ENCODE data around the gene GPX3. TPM values are rescaled to one million over a fixed set of nuclear protein-coding genes. Genes with fewer than 3 reads are reported as not detected.

GPX3 gene
- total RNA-seq, 2 donors from 2014 or later, result not detected

DNA sequence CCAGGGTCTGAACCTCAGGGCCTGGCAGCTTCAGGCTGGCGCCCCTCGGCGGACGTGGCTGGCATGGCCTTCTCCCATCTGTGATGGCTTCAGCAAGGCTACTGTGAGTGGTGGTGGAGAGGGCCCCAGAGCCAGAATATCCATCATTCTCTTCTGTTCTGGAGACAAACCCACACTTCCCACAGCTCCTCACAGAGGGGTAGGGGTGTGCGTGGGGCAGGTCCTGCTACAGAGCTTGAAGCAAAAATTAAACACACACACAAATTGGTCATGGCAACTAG is 9.6 kb downstream of the GPX3 start:
- Mint-ChIP-seq H3K4me1 (ENCODE audit: low read depth) (no peaks in the 10 kb centered on the region), H3K36me3 (ENCODE audit: insufficient read depth in 2 of 2) (peaks cover 16 to 34% of the 10 kb centered on the region in 2 donors), H3K4me3 (no peak overlapping the region), H3K27ac (no peak overlapping the region), H3K27me3 (ENCODE audit: low read depth) (no peaks in the 10 kb centered on the region), H3K9me3 (no peaks in the 10 kb centered on the region)
- ATAC-seq (replicated peaks in 1 of 2) (no peak), DNase-seq (no peak)

DNA sequence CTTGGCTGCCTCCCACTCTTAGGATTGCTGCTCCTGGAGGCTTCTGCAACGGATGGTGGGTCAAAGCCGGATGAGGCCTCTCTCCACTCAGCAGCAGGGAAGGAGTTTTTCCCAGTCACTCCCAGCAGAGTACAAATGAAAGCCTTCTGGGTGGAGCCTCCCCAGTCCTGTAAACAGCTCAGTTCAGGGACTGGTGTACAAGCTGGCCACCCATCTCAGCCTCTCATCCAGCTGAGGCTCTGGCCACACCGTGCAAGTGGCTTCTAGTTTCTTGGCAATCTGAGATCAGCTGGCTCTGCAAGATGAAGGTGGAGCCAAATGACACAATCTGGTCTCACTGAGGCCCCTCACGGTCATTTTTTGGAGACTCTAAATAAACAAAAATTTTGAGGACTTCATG is 10.0 kb downstream of the GPX3 start:
- Mint-ChIP-seq H3K4me3 (no peak overlapping the region), H3K4me1 (ENCODE audit: low read depth) (no peaks in the 10 kb centered on the region), H3K9me3 (no peaks in the 10 kb centered on the region), H3K36me3 (ENCODE audit: insufficient read depth in 2 of 2) (peaks cover 14 to 34% of the 10 kb centered on the region in 2 donors), H3K27me3 (ENCODE audit: low read depth) (no peaks in the 10 kb centered on the region), H3K27ac (no peak overlapping the region)
- DNase-seq (no peak), ATAC-seq (replicated peaks in 1 of 2) (no peak)

DNA sequence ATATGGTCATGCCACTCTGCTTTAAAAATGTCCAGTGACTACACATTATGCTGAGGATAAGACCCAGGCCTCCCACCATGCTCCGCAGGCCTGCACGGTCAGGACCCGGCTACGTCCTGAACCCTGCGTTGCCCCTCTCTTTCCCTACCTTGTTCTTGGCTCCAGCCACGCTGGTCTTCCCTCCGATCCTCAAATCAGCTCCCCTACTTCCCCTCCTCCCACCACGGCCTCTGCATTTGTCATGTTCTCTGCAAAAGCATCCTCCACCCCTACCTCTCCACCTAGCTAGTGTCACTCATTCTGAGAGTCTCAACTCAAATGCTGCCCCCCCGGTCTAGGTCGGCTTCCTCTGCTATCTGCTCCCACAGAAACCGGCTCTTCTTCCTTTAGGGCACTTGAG is 11.2 kb downstream of the GPX3 start:
- no peak overlapping the region for H3K4me3 Mint-ChIP-seq
- no peak overlapping the region for H3K27ac Mint-ChIP-seq
- DNase-seq (no peak), ATAC-seq (replicated peaks in 1 of 2) (no peak)
- peaks cover 14 to 37% of the 10 kb centered on the region in 2 donors for H3K36me3 Mint-ChIP-seq (ENCODE audit: insufficient read depth in 2 of 2)
- H3K9me3 Mint-ChIP-seq, result no peaks in the 10 kb centered on the region
- no peaks in the 10 kb centered on the region for H3K27me3 Mint-ChIP-seq (ENCODE audit: low read depth)
- H3K4me1 Mint-ChIP-seq (ENCODE audit: low read depth), result no peaks in the 10 kb centered on the region

DNA sequence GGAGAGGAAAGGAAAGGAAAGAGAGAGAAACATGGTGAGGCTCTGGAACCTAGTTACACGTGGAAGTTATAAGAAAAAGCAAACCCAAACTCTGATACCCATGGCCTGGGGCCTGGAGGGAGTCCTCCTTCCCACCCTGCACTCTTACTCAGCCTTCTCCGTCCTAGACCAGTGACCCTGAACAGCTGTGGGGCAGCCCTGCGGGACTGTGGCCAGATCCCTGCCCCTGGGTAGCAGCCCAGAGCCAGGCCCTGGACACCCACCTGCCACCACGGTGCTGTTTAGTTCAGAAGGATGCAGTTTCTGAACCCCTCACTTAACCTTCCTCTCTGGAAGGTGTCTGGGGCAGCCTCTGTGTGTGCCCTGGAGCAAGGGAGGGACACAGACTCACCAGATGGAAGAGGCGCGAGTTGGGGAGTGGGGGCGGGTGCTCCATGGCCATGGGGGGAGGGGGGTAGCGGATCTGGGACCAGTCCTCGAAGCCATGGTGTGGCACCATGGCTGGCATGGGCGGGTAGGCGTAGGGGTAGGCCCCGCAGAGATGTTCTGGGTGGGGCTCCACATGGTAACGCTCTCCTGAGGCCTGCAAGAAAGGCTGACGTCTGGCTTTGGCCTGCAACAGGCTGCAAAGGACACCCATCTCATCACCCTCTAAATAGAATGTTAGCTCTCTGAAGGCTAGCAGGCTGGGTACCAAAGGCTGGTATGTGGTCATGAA is 13.0 kb downstream of the GPX3 start:
- ATAC-seq (replicated peaks in 1 of 2) (no peak), DNase-seq (no peak)
- Mint-ChIP-seq H3K4me3 (no peak overlapping the region), H3K4me1 (ENCODE audit: low read depth) (peaks cover under 1% of the 10 kb centered on the region), H3K36me3 (ENCODE audit: insufficient read depth in 2 of 2) (peaks cover 19 to 47% of the 10 kb centered on the region in 2 donors), H3K27me3 (ENCODE audit: low read depth) (no peaks in the 10 kb centered on the region), H3K27ac (no peak overlapping the region), H3K9me3 (no peaks in the 10 kb centered on the region)

DNA sequence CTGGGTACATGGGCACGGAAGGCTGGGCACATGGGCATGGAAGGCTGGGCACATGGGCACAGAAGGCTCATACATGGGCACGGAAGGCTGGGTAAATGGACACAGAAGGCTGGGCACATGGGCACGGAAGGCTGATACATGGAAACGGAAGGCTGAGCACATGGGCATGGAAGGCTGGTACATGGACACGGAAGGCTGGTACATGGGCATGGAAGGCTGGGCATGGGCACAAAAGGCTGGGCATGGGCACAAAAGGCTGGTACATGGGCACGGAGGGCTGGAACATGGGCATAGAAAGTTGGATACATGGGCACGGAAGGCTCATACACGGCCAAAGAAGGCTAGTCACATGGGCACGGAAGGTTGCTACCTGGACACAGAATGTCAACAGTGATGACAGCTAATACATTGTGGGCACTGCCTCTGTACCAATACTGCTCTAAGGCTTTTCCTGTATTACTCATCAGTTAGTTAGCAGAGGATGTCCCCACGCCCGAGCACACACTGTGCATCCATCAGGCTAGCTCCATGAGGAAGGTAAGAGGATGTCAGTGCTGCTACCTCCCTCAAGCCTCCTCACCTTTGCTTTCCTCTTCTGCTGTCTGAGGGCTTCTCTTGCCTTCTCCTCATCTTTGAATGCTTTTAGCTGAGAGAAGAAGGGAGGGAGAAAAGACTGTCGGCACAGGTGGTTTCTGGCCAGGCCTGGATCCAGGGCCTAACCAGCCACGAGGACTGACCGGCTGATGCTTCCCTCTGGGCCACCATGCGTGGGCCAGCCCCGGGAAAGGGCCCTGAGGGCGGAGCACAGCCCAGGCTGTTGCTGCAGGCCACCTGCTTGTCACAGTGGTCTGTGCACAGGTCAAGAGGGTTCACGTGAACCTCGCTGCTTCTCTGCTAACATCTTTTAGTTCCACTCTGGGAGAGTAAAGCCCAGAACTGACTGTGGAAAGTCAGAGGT is 14.3 kb downstream of the GPX3 start:
- Mint-ChIP-seq H3K4me1 (ENCODE audit: low read depth) (peaks cover 10% of the 10 kb centered on the region), H3K36me3 (ENCODE audit: insufficient read depth in 2 of 2) (peaks cover 23 to 51% of the 10 kb centered on the region in 2 donors), H3K27ac (peak overlapping the region; percentile 51), H3K27me3 (ENCODE audit: low read depth) (no peaks in the 10 kb centered on the region), H3K9me3 (no peaks in the 10 kb centered on the region), H3K4me3 (no peak overlapping the region)
- ATAC-seq (replicated peaks in 1 of 2) (no peak), DNase-seq (no peak)

DNA sequence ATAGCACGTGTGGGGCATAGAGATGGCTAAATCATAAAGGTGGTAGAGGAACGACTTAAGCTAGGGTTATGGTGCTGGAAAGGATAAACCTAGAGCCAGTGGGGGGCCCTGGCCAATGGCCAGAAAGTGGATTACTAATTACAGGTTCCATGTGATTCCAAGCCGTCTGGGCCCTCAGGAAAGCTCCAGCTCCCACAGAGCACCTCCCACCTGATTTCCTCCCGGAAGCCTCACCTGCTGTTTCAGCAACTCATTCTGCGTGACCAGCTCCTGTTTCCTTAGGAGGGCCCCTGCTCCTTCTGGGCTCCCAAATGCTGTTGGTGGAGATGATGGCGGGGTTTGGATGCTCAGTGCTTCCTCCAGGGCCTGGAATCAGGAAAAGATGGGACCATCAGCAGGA is 16.2 kb downstream of the GPX3 start:
- Mint-ChIP-seq H3K27me3 (ENCODE audit: low read depth) (no peaks in the 10 kb centered on the region), H3K4me3 (no peak overlapping the region), H3K27ac (no peak overlapping the region), H3K9me3 (no peaks in the 10 kb centered on the region), H3K36me3 (ENCODE audit: insufficient read depth in 2 of 2) (peaks cover 25 to 46% of the 10 kb centered on the region in 2 donors), H3K4me1 (ENCODE audit: low read depth) (peaks cover 13% of the 10 kb centered on the region)
- DNase-seq (no peak), ATAC-seq (replicated peaks in 1 of 2) (no peak)

DNA sequence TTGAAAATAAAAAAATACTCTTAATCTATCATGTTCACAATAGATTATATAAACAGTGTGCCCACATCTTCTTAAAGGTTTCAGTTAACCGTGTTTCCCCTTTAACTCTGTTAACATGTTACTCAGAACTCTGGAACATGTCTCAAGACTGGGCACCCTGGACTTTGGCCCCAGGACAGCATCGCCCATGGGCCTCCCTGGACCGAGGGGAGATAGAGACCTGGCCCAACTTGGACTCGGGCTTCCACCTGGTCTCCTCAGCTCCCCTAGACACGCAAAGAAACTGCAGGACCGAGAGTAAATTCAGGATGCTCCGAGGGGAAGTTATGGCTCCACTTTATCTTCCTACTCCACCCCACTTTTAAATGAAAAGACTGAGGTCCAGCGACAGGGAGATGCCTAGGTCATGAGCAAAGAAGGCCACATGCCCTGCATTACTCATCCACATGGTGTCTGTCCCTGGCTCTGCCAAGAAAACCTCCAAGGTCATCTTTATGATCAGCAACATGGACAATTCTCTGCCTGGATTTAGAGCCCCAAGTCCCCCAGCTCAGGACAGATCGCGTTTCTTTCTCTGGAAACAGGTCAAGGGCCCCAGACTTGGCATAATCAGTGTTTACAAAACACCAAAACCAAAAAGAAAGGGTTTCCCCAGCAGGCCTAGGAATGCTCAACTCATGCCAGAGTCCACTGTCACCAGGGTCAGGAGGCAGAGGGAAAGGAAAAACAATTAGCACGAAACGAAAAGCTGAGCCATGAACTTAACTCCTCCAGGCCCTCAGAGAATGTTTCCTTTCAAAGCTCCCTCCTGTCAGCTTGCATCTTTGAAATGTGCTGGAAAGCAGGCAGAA is 17.4 kb downstream of the GPX3 start:
- no peak for ATAC-seq (replicated peaks in 1 of 2)
- Mint-ChIP-seq H3K27ac (peak overlapping the region; percentile 82), H3K4me3 (no peak overlapping the region), H3K4me1 (ENCODE audit: low read depth) (peaks cover 13% of the 10 kb centered on the region), H3K36me3 (ENCODE audit: insufficient read depth in 2 of 2) (peaks cover 24 to 38% of the 10 kb centered on the region in 2 donors), H3K27me3 (ENCODE audit: low read depth) (no peaks in the 10 kb centered on the region), H3K9me3 (no peaks in the 10 kb centered on the region)
- no peak for DNase-seq

DNA sequence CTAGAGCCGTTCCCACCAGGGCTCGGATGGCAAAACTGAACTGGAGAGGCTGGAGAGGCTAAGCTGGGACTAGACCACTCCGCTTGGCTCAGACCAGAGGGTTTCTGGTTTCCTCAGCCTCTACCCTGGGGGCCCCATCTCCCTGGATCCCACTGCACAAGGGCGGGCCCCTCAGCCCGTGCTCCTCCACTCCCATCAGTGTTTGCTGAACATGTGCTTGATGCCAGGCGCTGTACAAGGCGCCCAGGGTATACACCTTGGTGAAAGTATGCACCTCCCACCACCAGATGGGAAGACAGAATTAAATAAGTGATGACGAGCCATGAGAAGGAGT is 18.0 kb downstream of the GPX3 start:
- Mint-ChIP-seq H3K27me3 (ENCODE audit: low read depth) (no peaks in the 10 kb centered on the region), H3K4me1 (ENCODE audit: low read depth) (peaks cover 13% of the 10 kb centered on the region), H3K27ac (no peak overlapping the region), H3K9me3 (no peaks in the 10 kb centered on the region), H3K4me3 (no peak overlapping the region), H3K36me3 (ENCODE audit: insufficient read depth in 2 of 2) (peaks cover 26 to 35% of the 10 kb centered on the region in 2 donors)
- ATAC-seq (replicated peaks in 1 of 2) (peak in 1 of 2 donors; percentile 6), DNase-seq (no peak)

DNA sequence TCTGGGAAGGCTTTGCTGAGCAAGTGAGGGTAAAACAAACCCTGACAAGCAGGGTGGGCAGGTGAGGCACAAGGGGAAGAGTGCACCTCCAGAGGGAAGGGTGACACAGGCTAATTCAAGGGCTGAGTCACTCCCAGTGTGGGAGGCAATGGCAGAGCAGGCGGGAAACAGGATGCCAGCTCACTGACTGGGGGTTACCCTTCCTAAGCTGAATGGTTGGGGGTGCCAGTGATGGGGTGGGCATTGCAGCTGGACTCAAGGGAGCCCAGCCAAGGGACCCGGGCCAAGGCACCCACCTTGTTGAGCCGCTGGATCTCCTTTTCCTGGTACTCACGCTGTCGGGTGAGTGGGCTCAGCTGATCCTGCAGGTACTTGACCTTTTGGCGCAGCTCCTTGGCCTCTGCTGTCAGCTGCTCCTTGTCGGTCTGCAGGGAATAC is 18.4 kb downstream of the GPX3 start:
- peak in 1 of 2 donors; percentile 32 for DNase-seq
- ATAC-seq (replicated peaks in 1 of 2), result peak; percentile 72 to 74

DNA sequence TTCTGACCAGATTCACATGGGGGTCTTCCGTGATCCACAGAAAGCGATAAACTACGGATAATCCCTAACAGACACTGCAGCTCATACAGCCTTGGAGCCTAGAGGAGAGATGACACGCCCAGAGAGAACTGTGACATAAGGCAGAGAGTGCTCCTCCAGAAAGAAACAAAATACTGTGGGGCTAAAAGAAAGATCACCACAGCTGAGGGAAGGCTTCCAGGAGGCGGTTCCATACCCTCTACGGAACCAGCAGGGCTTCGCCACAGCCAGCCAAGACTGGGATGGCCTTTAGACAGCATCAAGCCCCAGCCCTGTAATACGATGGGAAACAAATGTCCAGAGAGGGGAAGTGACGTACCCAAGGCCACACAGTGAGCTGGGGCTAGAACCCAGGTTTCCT is 19.3 kb downstream of the GPX3 start:
- no peaks in the 10 kb centered on the region for H3K27me3 Mint-ChIP-seq (ENCODE audit: low read depth)
- peaks cover 13% of the 10 kb centered on the region for H3K4me1 Mint-ChIP-seq (ENCODE audit: low read depth)
- peaks cover 17 to 38% of the 10 kb centered on the region in 2 donors for H3K36me3 Mint-ChIP-seq (ENCODE audit: insufficient read depth in 2 of 2)
- H3K4me3 Mint-ChIP-seq, result no peak overlapping the region
- no peak for DNase-seq
- no peak overlapping the region for H3K27ac Mint-ChIP-seq
- no peaks in the 10 kb centered on the region for H3K9me3 Mint-ChIP-seq
- no peak for ATAC-seq (replicated peaks in 1 of 2)

More for the DNA sequence above, 18.4 kb downstream of the GPX3 start:
- H3K36me3 Mint-ChIP-seq (ENCODE audit: insufficient read depth in 2 of 2), result peaks cover 26 to 37% of the 10 kb centered on the region in 2 donors
- no peak overlapping the region for H3K27ac Mint-ChIP-seq
- no peak overlapping the region for H3K4me3 Mint-ChIP-seq
- no peaks in the 10 kb centered on the region for H3K9me3 Mint-ChIP-seq
- peaks cover 13% of the 10 kb centered on the region for H3K4me1 Mint-ChIP-seq (ENCODE audit: low read depth)
- no peaks in the 10 kb centered on the region for H3K27me3 Mint-ChIP-seq (ENCODE audit: low read depth)

DNA sequence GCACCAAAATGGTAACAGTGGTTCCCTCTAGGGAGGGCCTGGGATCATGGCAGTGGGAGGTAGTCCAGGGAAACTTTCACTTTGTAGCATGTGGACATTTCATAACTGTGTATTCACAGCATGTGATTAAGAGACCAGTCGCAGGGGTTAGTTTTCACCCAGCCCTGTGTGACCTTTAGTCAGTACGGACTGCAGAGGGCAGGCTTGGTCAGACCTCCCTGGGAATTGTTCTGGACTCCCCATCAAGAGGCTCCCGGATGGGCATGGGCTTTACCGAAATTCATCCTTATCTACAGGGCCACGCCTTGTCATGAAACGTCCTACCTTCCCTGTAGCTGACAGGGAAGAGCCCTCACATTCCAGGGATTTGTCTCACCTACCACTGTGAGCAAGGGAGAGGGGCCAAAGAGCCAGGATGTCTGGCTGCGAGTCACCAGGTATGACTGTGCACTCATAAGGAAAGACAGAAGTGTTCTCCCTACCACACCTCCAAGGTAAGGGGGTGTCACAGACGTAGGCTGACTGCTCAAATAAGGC is 19.9 kb downstream of the GPX3 start:
- Mint-ChIP-seq H3K27ac (no peak overlapping the region), H3K36me3 (ENCODE audit: insufficient read depth in 2 of 2) (peaks cover 16 to 36% of the 10 kb centered on the region in 2 donors), H3K4me1 (ENCODE audit: low read depth) (peaks cover 13% of the 10 kb centered on the region), H3K27me3 (ENCODE audit: low read depth) (no peaks in the 10 kb centered on the region), H3K9me3 (no peaks in the 10 kb centered on the region), H3K4me3 (no peak overlapping the region)
- peak in 1 of 2 donors; percentile 18 for ATAC-seq (replicated peaks in 1 of 2)
- no peak for DNase-seq

DNA sequence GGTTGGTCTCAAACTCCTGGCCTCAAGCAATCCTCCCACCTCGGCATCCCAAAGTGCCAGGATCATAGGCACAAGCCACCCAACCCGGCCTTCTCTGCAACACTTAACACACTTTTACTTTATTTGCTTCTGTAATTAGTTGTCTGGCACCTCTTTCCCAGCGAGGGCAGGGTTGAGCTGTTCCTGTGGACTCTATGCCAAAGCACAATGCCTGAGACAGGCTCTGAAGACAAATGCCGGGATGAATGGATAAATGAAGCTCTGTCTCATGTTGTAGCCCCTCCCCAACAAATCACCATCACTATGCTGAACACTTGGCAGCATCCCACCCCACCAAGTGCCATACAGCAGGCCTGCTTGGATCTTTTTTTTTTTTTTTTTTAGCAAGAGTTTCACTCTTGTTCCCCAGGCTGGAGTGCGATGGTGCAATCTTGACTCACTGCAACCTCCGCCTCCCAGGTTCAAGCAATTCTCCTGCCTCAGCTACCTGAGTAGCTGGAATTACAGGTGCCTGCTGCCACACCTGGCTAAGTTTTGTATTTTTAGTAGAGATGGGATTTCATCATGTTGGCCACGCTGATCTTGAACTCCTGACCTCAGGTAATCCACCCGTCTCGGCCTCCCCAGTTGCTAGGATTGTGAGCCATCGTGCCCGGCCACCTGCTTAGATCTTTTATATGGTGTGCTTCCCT is 21.3 kb downstream of the GPX3 start:
- H3K27ac Mint-ChIP-seq, result no peak overlapping the region

More for the DNA sequence above, 21.3 kb downstream of the GPX3 start:
- peaks cover 13% of the 10 kb centered on the region for H3K4me1 Mint-ChIP-seq (ENCODE audit: low read depth)
- H3K4me3 Mint-ChIP-seq, result no peak overlapping the region
- no peaks in the 10 kb centered on the region for H3K9me3 Mint-ChIP-seq
- ATAC-seq (replicated peaks in 1 of 2) (no peak), DNase-seq (no peak)
- H3K27me3 Mint-ChIP-seq (ENCODE audit: low read depth), result no peaks in the 10 kb centered on the region
- peaks cover 18 to 40% of the 10 kb centered on the region in 2 donors for H3K36me3 Mint-ChIP-seq (ENCODE audit: insufficient read depth in 2 of 2)
